OCI-LY7 (cell line): ENCODE results near the gene SNX25. TPM values are rescaled to one million over a fixed set of nuclear protein-coding genes. Genes with fewer than 3 reads are reported as not detected.

Experiments used
- BruUV-seq: library from RNA; stranded (reverse); fragments of 400-500 nt; replicated peaks from 2 replicates; lab custom pipeline; 2021; lab: Mats Ljungman, UMichigan
- CTCF ChIA-PET: fragments of 300-600 bp; sonication (Branson Sonifier 250); formaldehyde crosslinking; loops from one replicate; lab custom pipeline; 2022; ENCODE audit warnings: antibody characterized with exemption; ENCODE audit not compliant: unreplicated experiment; lab: Charles Lee
- POLR2A ChIA-PET: fragments of 300-600 bp; sonication (Branson Sonifier 250); formaldehyde crosslinking; loops from one replicate; lab custom pipeline; 2022; ENCODE audit warnings: antibody characterized with exemption; lab: Charles Lee
- DNase-seq: peaks from one replicate; pipeline ENCODE4 v3.0.0-alpha.2; 2015; ENCODE audit warnings: low spot score
- H2AFZ ChIP-seq: fragments of 200-600 bp; sonication (generic), shearing (Covaris generic); 2 replicates; pipeline ENCODE4 v1.6.1; 2014; ENCODE audit warnings: mild to moderate bottlenecking, antibody characterized with exemption, low read length, moderate library complexity
- H3K27ac ChIP-seq: fragments of 200-600 bp; sonication (generic); 2 replicates; pipeline ENCODE4 v1.5.1; 2014; ENCODE audit warnings: mixed run types, low read depth, mild to moderate bottlenecking, moderate library complexity, low read length, inconsistent platforms; ENCODE audit not compliant: poor library complexity, severe bottlenecking
- H3K36me3 ChIP-seq: fragments of 200-600 bp; sonication (generic); 2 replicates; pipeline ENCODE4 v1.6.1; 2014; ENCODE audit warnings: mild to moderate bottlenecking, antibody characterized with exemption, low read length, moderate library complexity, mixed read lengths; ENCODE audit not compliant: insufficient read depth
- H3K4me1 ChIP-seq: fragments of 200-600 bp; sonication (generic); 2 replicates; pipeline ENCODE4 v1.5.1; 2014; ENCODE audit warnings: mild to moderate bottlenecking, low read length; ENCODE audit not compliant: insufficient read depth, poor library complexity, severe bottlenecking
- H3K4me2 ChIP-seq: fragments of 200-600 bp; sonication (generic); 2 replicates; pipeline ENCODE4 v1.6.1; 2014; ENCODE audit warnings: mild to moderate bottlenecking, low read length
- H3K4me3 ChIP-seq: fragments of 200-600 bp; sonication (generic); 2 replicates; pipeline ENCODE4 v1.5.1; 2014; ENCODE audit warnings: mild to moderate bottlenecking, low read depth, low read length; ENCODE audit not compliant: poor library complexity, severe bottlenecking
- H3K79me2 ChIP-seq: fragments of 200-600 bp; sonication (generic); 2 replicates; pipeline ENCODE4 v1.6.1; 2016; ENCODE audit warnings: low read depth, mild to moderate bottlenecking, low read length, moderate library complexity, mixed read lengths; ENCODE audit not compliant: insufficient read depth
- H3K9me2 ChIP-seq: fragments of 200-600 bp; sonication (generic); 2 replicates; pipeline ENCODE4 v1.6.1; 2016; ENCODE audit warnings: mild to moderate bottlenecking, low read length, mixed read lengths; ENCODE audit not compliant: insufficient read depth
- H3K9me3 ChIP-seq: fragments of 200-600 bp; sonication (generic); 2 replicates; pipeline ENCODE4 v1.6.1; 2014; ENCODE audit warnings: mild to moderate bottlenecking, mixed run types, low read length, mixed read lengths
- H4K20me1 ChIP-seq: fragments of 200-600 bp; sonication (generic); 2 replicates; pipeline ENCODE4 v1.6.1; 2014; ENCODE audit warnings: mild to moderate bottlenecking, antibody characterized with exemption, low read length, moderate library complexity, mixed read lengths; ENCODE audit not compliant: insufficient read depth
- CTCF ChIP-seq: fragments of 200-600 bp; sonication (generic); conservative IDR thresholded peaks from 2 replicates; pipeline ENCODE4 v1.5.1; 2014; ENCODE audit warnings: mild to moderate bottlenecking, antibody characterized with exemption, low read length, moderate library complexity, mixed read lengths
- EZH2phosphoT487 ChIP-seq: fragments of 200-600 bp; sonication (generic); IDR thresholded peaks from 2 replicates; pipeline ENCODE4 v1.6.1; 2018; ENCODE audit warnings: low read depth, borderline replicate concordance, mild to moderate bottlenecking, mixed run types, antibody characterized with exemption, low read length, moderate library complexity, mixed read lengths
- intact Hi-C: fragments of 100-400 bp; cut with micrococcal nuclease; formaldehyde crosslinking; loops from one replicate; pipeline ENCODE4 v1.10.0; 2022; ENCODE audit not compliant: unreplicated experiment
- total RNA-seq, 2 experiments: library from RNA; depleted of rRNA in 1 of 2; stranded (reverse); fragments of >200 nt in 1 of 2; shearing (Covaris generic) in 1 of 2; gene quantifications; 2 replicates each; pipeline ENCODE4 v1.2.3, GENCODE V29; 2014 to 2022

The SNX25 gene
- total RNA-seq, 2 experiments from 2014 or later = 33.7 to 55.6 TPM

- Histone ChIP-seq H3K4me1 (no peaks in the 10 kb centered on the region), H3K36me3 (peaks cover 4% of the 10 kb centered on the region), H3K9me3 (peaks cover 19% of the 10 kb centered on the region), H3K4me3 (no peak overlapping the region), H3K79me2 (no peaks in the 10 kb centered on the region), H3K9me2 (no peaks in the 10 kb centered on the region), H2AFZ (no peak overlapping the region), H3K27ac (no peak overlapping the region), H4K20me1 (no peaks in the 10 kb centered on the region), H3K4me2 (no peak overlapping the region)
- intact Hi-C loops = no loop called here
- POLR2A ChIA-PET = interaction anchor here (0.6 to 0.8 kb wide), 5 partner anchors 9 to 544 kb away, joined by 3 to 5 read pairs (median 3); no protein-coding TSS in a partner anchor
- CTCF ChIA-PET = no interaction called here
- no peak for TF ChIP-seq EZH2phosphoT487
- no peak for TF ChIP-seq CTCF
- no peak for DNase-seq
- no TSS peak for BruUV-seq
These were observed 170.2 kb downstream of the SNX25 start for GRCh38 chr4:185379326-185380295.

GRCh38 chr4:185380320-185380719 is 170.9 kb downstream of the SNX25 start:
- ChIA-PET CTCF (no interaction called here), POLR2A (interaction anchor here (0.7 to 1.0 kb wide), 3 partner anchors 13 to 93 kb away, joined by 3 read pairs; no protein-coding TSS in a partner anchor)
- no peaks in the 10 kb centered on the region for H3K9me2 ChIP-seq
- H3K9me3 ChIP-seq = peaks cover 19% of the 10 kb centered on the region
- H2AFZ ChIP-seq = no peak overlapping the region
- no peaks in the 10 kb centered on the region for H4K20me1 ChIP-seq
- no peaks in the 10 kb centered on the region for H3K79me2 ChIP-seq
- DNase-seq = no peak
- H3K4me3 ChIP-seq = no peak overlapping the region
- BruUV-seq = no TSS peak
- intact Hi-C loops = no loop called here
- H3K36me3 ChIP-seq = peaks cover 4% of the 10 kb centered on the region
- TF ChIP-seq CTCF (no peak), EZH2phosphoT487 (no peak)
- no peak overlapping the region for H3K27ac ChIP-seq
- H3K4me1 ChIP-seq = no peaks in the 10 kb centered on the region
- no peak overlapping the region for H3K4me2 ChIP-seq
